Smooth muscle cell (in vitro differentiated cells): Measurements from ENCODE around the gene ZNF611. TPM values are rescaled to one million over a fixed set of nuclear protein-coding genes. Genes with fewer than 3 reads are reported as not detected.
A peak's percentile ranks its signal among the peaks of the same experiment; 100 is the strongest.
"Not testable (repeated sequence)": the region's sequence is repeated elsewhere in the genome, so short reads cannot be mapped to it uniquely, and the experiment has no call there.

Source experiments
- DNase-seq: peaks from one replicate; lab custom pipeline; 2025; ENCODE audit not compliant: unreplicated experiment; lab: John Stamatoyannopoulos, UW
- H2AFZ ChIP-seq: fragments of 200-600 bp; sonication (generic); 2 replicates; pipeline ENCODE4 v1.6.0; 2016; ENCODE audit warnings: antibody characterized with exemption, low read depth, mild to moderate bottlenecking
- H3F3A ChIP-seq: fragments of 200-600 bp; sonication (generic); 2 replicates; pipeline ENCODE4 v1.6.0; 2017; ENCODE audit warnings: antibody characterized with exemption, low read depth
- H3K27ac ChIP-seq: fragments of 200-600 bp; sonication (generic); 2 replicates; pipeline ENCODE4 v1.5.1; 2016; ENCODE audit warnings: low read depth, mild to moderate bottlenecking
- H3K27me3 ChIP-seq: fragments of 200-600 bp; sonication (generic); 2 replicates; pipeline ENCODE4 v1.6.1; 2016; ENCODE audit warnings: low read depth, mild to moderate bottlenecking
- H3K36me3 ChIP-seq: fragments of 200-600 bp; sonication (generic); 2 replicates; pipeline ENCODE4 v1.5.1; 2016; ENCODE audit warnings: low read depth
- H3K4me1 ChIP-seq: fragments of 200-600 bp; sonication (generic); 2 replicates; pipeline ENCODE4 v1.5.1; 2016; ENCODE audit warnings: low read depth
- H3K4me2 ChIP-seq: fragments of 200-600 bp; sonication (generic); 2 replicates; pipeline ENCODE4 v1.6.0; 2016; ENCODE audit warnings: mild to moderate bottlenecking
- H3K4me3 ChIP-seq: fragments of 200-600 bp; sonication (generic); 2 replicates; pipeline ENCODE4 v1.5.1; 2016; ENCODE audit warnings: mild to moderate bottlenecking
- H3K79me2 ChIP-seq: fragments of 200-600 bp; sonication (generic); 2 replicates; pipeline ENCODE4 v1.6.0; 2016; ENCODE audit warnings: low read depth, mild to moderate bottlenecking
- H3K9ac ChIP-seq: fragments of 200-600 bp; sonication (generic); 2 replicates; pipeline ENCODE4 v1.6.0; 2016; ENCODE audit warnings: low read depth
- H3K9me3 ChIP-seq: fragments of 200-600 bp; sonication (generic); replicated peaks from 2 replicates; pipeline ENCODE4 v1.5.1; 2016; ENCODE audit warnings: low read depth
- H4K20me1 ChIP-seq: fragments of 200-600 bp; sonication (generic); 2 replicates; pipeline ENCODE4 v1.6.0; 2016; ENCODE audit warnings: low read depth
- WGBS: methylation state at CpG from one replicate; pipeline ENCODE4 v1.1.7; 2016; ENCODE audit warnings: low lambda C conversion rate; 5-methylcytosine and 5-hydroxymethylcytosine counted together
- polyA plus RNA-seq: library from polyadenylated mRNA; unstranded; fragments of >200 nt; fragmentation: Nextera tagmentation; extraction: Ambion mirVana; gene quantifications from 2 replicates; pipeline ENCODE4 v1.2.1, GENCODE V29; 2016
- total RNA-seq: library from RNA; depleted of rRNA; stranded (reverse); fragments of >200 nt; gene quantifications from 2 replicates; pipeline ENCODE4 v1.2.3, GENCODE V29; 2014
- TF ChIP-seq, protein P1 (sequence below): fragments of 200-600 bp; sonication (generic); IDR thresholded peaks from 2 replicates; pipeline ENCODE4 v1.5.1; 2017; ENCODE audit warnings: borderline replicate concordance, mild to moderate bottlenecking, antibody characterized with exemption; ENCODE audit not compliant: insufficient read depth, poor library complexity, severe bottlenecking

Gene ZNF611
- total and polyA plus RNA-seq, 2 experiments from 2014 or later, result 10.1 to 15.3 TPM

DNA sequence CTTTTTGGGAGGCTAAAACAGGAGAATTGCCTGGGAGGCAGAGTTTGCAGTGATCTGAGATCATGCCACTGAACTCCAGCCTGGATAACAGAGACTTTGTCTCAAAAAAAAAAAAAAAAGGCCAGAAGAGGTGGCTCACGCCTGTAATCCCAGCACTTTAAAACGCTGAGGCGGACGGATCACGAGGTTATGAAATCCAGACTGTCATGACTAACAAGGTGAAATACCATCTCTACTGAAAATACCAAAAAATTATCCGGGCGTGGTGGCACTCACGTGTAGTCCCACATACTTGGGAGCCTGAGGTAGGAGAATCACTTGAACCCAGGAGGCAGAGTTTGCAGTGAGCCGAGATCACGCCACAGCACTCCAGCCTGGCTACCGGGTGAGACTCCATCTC lies 39.9 kb downstream of the ZNF611 start:
- H3K9ac ChIP-seq, result peak overlapping the region; percentile 81
- peaks cover 10% of the 10 kb centered on the region for H3F3A ChIP-seq
- 69% methylated on average over 11 of the region's 11 CpGs for WGBS
- no peaks in the 10 kb centered on the region for H3K27me3 ChIP-seq
- H3K4me3 ChIP-seq, result no peak overlapping the region
- H2AFZ ChIP-seq, result no peak overlapping the region
- H3K9me3 ChIP-seq, result no peaks in the 10 kb centered on the region
- peak overlapping the region; percentile 95 for H3K27ac ChIP-seq
- TF ChIP-seq, protein P1, sequence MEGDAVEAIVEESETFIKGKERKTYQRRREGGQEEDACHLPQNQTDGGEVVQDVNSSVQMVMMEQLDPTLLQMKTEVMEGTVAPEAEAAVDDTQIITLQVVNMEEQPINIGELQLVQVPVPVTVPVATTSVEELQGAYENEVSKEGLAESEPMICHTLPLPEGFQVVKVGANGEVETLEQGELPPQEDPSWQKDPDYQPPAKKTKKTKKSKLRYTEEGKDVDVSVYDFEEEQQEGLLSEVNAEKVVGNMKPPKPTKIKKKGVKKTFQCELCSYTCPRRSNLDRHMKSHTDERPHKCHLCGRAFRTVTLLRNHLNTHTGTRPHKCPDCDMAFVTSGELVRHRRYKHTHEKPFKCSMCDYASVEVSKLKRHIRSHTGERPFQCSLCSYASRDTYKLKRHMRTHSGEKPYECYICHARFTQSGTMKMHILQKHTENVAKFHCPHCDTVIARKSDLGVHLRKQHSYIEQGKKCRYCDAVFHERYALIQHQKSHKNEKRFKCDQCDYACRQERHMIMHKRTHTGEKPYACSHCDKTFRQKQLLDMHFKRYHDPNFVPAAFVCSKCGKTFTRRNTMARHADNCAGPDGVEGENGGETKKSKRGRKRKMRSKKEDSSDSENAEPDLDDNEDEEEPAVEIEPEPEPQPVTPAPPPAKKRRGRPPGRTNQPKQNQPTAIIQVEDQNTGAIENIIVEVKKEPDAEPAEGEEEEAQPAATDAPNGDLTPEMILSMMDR, result no peak
- H3K79me2 ChIP-seq, result no peaks in the 10 kb centered on the region
- H3K4me1 ChIP-seq, result peaks cover 8% of the 10 kb centered on the region
- no peak overlapping the region for H3K4me2 ChIP-seq
- no peaks in the 10 kb centered on the region for H4K20me1 ChIP-seq
- no peaks in the 10 kb centered on the region for H3K36me3 ChIP-seq
- DNase-seq, result no peak

- not testable (repeated sequence) for H2AFZ ChIP-seq, H4K20me1 ChIP-seq, H3K4me1 ChIP-seq, H3K27me3 ChIP-seq, H3K4me2 ChIP-seq, H3K4me3 ChIP-seq, H3K9me3 ChIP-seq, DNase-seq, H3K36me3 ChIP-seq, H3K79me2 ChIP-seq
- 38% methylated on average over 3 of the region's 3 CpGs for WGBS
- H3F3A ChIP-seq, result peaks cover 10% of the 10 kb centered on the region
- H3K9ac ChIP-seq, result peak overlapping the region; percentile 81
- peak overlapping the region; percentile 95 for H3K27ac ChIP-seq
Measured at GRCh38 chr19:52694281-52694680, 40.6 kb downstream of the ZNF611 start.

DNA sequence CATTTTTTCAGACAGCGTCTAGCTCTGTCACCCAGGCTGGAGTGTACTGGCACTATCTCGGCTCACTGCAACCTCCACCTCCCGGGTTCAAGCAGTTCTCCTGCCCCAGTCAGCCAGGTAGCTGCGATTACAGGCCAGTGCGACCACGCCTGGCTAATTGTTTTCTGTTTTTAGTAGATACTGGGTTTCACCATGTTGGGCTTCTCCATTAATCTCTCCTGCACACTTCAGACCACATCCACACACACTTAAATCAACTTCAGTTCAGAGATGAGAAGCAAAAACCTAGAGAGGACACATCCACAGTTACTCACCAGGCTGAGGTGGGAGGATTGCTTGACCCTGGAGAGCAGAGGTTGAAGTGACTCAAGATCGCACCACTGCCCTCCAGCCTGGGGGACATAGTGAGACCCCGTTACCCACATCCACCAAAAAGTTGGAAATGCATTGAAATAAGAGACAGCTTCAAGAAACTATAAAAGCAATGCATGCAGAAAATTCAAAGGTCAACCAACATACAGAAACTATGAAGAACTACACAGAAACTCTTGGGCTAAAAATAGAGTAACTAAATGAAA lies 42.3 kb downstream of the ZNF611 start:
- Histone ChIP-seq H3K9me3 (no peaks in the 10 kb centered on the region), H3K9ac (no peak overlapping the region), H4K20me1 (no peaks in the 10 kb centered on the region), H3K4me3 (no peak overlapping the region), H3K4me2 (no peak overlapping the region), H2AFZ (no peak overlapping the region), H3K36me3 (no peaks in the 10 kb centered on the region), H3K4me1 (peaks cover 8% of the 10 kb centered on the region), H3K27ac (no peak overlapping the region), H3K27me3 (no peaks in the 10 kb centered on the region), H3F3A (peaks cover 10% of the 10 kb centered on the region), H3K79me2 (peaks cover 18% of the 10 kb centered on the region)
- no peak for DNase-seq
- TF ChIP-seq, protein P1, result no peak
- 86% methylated on average over 8 of the region's 8 CpGs for WGBS

DNA sequence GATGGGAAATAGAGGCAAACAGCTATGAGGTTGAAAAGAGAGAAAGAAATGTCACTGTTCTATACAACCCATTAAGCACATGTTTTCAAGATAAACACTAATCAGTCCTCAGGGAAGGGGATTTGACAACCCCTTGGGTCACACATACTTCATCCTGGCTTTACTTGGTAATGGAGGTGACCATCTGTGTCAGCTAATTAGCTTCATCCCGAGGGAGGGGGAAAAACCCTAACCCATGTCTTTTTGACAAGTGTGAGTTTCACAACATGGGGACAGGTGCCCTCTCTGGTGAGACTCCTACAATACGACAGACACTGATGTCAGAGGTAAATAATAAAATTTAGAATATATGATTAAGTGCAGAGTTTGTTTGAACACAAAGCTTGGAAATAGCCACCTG lies 43.1 kb downstream of the ZNF611 start:
- WGBS, result 48% methylated on average over 2 of the region's 2 CpGs
- DNase-seq, result no peak
- Histone ChIP-seq H4K20me1 (peaks cover 4% of the 10 kb centered on the region), H3K79me2 (peaks cover 22% of the 10 kb centered on the region), H3K9ac (peak overlapping the region; percentile 37), H3K36me3 (no peaks in the 10 kb centered on the region), H2AFZ (no peak overlapping the region), H3K27me3 (no peaks in the 10 kb centered on the region), H3K4me1 (peaks cover 8% of the 10 kb centered on the region), H3F3A (peaks cover 10% of the 10 kb centered on the region), H3K9me3 (no peaks in the 10 kb centered on the region), H3K4me3 (peak overlapping the region; percentile 66), H3K27ac (peak overlapping the region; percentile 86), H3K4me2 (no peak overlapping the region)
- TF ChIP-seq, protein P1, result no peak
